Measurements from ENCODE around the gene ZNF518B.

The ZNF518B gene

DNA sequence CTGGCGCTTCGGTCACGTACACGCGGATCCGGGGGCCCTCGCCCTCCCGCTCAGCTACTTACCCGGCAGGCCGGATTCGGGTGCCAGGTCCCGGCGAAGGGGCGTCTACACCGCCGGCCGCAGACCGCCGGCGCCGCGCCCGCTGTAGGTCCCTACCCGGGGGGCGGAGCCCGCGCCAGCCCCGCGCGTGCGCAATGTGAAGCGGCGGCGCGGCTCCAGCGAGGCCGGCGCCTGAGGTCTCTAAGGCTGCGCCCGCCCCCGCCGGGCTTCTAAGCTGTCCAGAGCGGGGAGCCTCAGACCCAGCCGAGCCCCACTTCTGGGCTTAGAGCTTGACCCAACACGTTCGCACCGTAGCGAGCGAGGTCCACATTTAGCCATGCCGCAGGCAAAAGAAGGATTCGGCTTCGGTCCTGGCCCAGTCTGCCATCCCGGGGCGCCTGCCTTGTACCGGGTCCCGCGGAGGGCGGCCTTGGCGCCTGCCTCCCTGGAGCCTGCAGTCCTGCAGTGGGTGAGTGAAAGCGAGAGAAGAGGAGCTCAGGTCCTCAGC, at the start of gene ZNF518B:
ZNF518B (minus strand) TSS at position 172 of the 547 bp plus-strand sequence. CDS start 11,098 bp downstream, outside the sequence.
- no peak for DNase-seq

DNA sequence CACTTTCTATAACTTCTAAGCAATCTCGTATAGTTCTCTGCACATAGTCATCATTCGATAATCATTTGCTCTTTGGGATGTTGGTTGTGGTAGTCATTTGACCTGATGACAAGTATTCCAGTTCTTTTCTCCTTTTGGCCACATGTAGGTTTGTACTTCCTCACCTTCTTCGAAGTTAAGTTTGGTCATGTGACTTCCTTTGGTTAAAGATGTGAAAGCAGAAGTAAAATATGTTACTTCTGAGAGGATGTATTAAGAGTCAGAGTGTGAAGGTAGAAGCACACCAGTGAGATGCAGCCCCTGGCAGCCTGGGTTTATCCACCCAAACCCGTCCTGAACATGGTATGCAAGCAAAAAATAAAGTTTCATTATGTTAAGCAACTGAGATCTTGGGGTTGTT, 48.9 kb upstream of the ZNF518B start:
- DNase-seq, result no peak

DNA sequence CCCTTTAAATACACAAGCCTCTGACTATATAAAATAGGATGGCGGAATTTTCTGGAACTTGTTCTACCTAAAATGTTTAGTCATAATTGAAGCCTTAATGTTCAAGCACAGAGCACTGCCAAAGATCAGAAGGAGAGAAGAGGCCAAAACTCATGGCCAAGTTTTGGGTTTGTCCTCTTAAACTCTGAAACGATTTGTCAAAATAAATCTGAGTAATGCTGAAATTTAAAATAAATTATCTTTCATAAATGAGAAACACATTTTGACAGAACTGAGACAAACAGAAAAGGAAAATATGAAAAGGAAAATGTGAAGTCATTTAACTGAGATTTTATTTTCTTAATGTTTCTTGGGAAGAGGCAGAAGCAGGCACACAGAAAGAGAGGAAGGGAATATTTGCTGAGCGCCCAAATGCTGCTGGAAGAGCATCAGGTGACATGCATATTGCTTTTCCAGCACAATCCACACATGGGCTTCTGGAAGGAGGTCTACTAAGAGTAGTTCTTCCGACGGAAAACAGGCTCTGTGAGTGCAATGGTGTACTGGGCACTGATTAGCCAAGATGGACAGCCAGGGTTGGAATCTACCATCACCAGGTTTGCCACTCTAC, 47.4 kb upstream of the ZNF518B start:
- no peak for DNase-seq

GRCh38 chr4:10502717-10503116, 45.5 kb upstream of the ZNF518B start:
- no peak for DNase-seq

DNA sequence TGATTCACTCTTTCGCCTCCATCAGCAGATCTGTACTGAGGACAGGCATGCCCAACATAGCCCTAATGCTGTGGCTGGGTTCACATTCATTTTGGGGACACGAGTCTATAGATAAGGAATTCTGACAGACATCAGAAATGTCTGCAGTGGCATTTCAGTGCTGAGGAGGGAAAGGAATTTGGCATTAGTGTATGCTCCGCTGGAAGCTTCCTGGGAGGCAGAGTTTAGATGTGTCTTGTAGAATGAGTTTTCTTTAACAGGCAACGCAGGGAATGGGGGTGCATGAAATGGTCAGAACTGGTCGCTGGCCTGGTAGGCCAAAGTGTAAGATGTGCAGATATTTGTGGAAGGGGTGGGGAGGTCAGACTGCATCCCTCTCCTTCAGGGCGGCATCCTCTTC, 43.5 kb upstream of the ZNF518B start:
- DNase-seq, result no peak

DNA sequence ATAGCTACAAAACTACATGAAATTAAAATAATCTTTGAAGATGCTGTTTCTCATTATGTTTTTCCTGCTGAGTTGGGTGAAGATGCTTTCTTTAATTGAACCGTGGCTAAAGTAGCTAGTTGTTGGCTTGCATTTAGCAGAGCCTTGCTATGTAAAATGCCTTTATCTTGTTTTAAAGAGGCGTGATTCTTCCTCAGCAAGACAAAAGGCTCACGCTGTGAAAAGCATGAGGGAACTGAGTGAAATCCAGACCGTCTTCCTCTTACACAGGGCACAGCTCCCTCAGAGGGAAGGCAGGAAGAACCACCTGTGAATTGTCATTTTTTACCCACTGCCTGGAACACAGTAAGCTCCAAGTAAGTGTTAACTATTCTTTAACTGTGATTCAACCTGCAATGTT, 39.0 kb upstream of the ZNF518B start:
- DNase-seq, result no peak

DNA sequence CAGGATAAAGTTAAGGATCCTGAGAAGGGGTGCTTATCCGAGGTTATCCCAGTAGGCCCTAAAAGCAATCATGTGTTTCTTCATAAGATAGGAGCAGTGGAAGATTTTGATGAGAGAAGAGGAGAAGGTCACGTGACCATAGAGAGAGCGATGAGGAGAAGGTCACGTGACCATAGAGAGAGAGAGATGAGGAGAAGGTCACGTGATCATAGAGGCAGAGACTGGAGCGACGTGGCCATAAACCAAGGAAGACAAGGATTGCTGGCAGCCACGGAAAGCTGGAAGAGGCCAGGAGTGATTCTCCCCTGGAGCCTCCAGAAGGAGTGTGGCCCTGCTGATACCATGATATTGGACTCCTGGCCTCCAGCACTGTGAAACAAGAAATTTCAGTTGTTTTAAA, 38.4 kb upstream of the ZNF518B start:
- no peak for DNase-seq

GRCh38 chr4:10492464-10492863, 35.2 kb upstream of the ZNF518B start:
- DNase-seq, result no peak

GRCh38 chr4:10491401-10491800, 34.2 kb upstream of the ZNF518B start:
- no peak for DNase-seq

DNA sequence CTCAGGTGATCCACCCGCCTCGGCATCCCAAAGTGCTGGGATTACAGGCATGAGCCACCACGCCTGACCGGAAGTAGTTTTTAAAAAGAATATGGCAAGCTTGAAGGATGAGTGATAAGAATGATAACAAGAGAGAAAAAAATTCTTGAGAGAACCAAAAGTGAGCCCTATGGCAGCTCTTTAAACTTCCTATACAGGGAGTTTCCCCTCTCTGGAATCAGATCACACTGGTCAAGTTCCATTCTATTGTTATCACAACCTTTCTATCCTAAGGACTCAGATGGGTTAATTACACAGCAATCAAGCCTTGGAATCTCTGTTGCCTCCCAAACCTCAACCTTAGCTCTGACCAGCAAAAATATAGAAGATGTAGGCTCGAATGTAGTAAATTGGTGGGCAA, 33.8 kb upstream of the ZNF518B start:
- DNase-seq, result no peak

DNA sequence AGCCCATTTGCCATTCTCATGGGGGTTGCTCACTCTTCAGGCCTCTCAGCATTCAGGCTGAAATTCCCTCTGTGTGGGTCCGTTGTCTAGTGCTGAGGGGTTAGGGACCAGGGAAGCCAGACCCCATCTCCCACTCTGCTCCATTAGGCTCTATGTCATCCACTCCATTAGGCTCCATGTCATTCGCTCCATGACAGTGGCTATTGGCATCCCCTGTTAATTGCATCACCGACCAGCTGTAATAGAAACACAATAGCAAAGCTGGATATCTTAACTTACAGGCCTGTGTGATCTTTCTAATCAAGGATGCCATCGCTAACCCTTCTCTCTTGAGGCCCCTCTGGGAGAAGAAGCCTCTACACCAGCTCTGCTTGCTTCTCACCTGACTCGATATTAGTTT, 25.7 kb upstream of the ZNF518B start:
- DNase-seq, result no peak

- no peak for DNase-seq
These were observed 23.4 kb upstream of the ZNF518B start for GRCh38 chr4:10480616-10481015.

DNA sequence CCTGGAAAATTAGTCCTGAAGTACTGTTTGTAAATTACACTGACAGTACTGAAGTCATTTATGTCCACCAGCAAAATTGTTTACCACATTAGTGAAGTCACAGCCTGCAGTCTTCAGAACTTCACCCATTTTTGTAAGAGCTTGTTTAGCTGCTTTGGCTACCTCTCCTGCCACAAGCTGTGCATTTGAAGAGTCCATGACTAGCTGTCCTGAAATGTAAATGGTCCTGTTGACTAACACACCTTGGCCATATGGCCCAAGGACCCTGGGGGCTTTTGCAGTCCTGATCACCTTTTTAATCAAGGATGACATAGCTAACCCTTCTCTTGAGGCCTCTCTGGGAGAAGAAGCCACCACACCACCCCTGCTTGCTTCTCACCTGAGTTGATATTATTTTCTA, 21.4 kb upstream of the ZNF518B start:
- no peak for DNase-seq

DNA sequence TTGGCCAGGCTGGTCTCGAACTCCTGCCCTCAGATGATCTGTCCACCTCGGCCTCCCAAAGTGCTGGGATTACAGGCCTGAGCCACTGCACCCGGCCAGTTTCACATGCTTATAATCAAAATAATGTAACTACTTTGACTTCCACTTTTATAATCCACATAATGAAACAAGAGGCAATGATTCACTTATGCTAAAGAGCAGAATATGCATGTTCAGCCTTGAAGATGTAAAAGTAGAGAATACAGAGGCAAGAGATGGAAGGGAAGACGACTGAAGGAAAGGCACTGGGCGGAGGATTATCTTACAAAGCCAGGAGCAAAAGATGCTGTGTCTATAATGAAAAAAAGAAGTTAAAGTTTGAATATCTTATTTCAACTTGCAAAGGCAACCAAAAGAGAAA, 13.3 kb upstream of the ZNF518B start:
- no peak for DNase-seq

DNA sequence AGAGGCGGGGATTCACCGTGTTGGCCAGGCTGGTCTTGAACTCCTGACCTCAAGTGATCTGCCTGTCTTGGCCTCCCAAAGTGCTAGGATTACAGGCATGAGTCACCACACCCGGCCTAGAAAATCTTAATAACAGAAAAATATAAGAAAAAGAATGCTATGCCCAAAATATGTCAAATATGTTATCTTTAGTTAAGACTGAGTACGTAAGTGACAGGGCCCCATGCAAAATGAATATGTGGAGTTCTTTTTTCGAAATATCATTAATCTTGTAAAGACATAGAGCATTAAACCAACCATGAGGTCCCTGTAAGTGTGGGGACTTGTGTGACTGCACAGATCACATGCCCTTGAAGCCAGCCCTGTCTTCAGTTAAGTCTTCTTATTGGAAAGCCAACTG, 8.9 kb upstream of the ZNF518B start:
- no peak for DNase-seq

DNA sequence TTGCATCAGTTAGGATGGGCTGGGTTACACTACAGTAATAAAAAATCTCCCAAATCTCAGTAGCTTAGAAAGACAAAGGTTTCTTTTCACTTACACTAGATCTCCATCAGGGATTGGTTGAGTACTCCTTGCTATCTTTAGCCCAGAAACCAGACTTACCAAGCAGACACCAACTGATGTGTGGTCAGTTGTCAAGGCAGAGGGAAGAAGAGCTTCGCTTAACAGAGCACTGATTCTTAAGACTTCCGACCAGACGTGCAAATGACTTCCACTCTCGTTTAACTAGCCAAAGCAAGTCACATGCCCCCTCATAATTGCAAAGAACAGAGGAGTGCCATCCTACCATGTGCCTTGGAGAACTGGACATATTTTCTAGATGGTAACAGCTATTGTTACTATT, 5.7 kb upstream of the ZNF518B start:
- no peak for DNase-seq

- DNase-seq, result no peak
These were observed 4.7 kb upstream of the ZNF518B start for GRCh38 chr4:10461850-10462400.

DNA sequence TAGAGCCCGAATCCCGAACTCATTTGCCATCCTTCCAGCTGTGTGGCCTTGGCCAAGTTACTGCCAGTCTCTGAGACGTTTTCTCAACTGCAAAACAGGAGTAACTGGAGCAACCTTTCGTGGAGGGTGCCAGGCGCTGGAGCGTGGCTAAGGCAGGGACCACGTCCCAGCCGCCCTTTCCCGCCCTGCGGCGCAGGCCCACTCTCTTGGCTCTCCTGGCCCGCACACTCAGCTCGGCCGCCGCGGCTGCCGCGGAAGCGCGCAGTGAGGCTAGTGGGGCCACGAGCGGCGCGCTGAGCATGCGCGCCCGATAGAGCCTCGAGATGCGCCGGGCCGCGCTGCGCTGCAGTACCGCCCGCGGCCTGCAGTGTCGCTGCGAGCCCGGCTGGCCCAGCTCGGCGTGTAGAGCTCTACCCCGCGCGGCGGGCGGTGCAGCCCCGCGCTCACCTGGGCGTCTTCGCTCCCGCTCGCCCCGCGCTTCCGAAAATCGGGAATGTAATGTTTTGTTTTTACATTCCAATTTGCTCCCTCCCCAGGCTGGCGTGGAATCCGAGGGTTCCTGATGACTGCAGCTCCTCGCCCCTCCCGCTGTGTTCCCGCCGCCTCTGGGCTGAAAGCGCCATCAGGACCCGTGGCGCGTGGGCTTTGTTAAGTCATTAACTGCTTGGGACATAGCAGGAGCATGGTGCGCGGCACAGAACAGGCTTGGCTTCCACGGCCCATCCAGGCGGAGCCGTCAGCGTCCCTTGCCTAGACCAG, 4.0 kb upstream of the ZNF518B start:
- DNase-seq, result no peak

- DNase-seq, result no peak
These were observed 3.3 kb upstream of the ZNF518B start for GRCh38 chr4:10460313-10461047.

- no peak for DNase-seq
These were observed 2.1 kb upstream of the ZNF518B start for GRCh38 chr4:10459305-10459704.

GRCh38 chr4:10458177-10458576, 951 bp upstream of the ZNF518B start:
- DNase-seq, result no peak

DNA sequence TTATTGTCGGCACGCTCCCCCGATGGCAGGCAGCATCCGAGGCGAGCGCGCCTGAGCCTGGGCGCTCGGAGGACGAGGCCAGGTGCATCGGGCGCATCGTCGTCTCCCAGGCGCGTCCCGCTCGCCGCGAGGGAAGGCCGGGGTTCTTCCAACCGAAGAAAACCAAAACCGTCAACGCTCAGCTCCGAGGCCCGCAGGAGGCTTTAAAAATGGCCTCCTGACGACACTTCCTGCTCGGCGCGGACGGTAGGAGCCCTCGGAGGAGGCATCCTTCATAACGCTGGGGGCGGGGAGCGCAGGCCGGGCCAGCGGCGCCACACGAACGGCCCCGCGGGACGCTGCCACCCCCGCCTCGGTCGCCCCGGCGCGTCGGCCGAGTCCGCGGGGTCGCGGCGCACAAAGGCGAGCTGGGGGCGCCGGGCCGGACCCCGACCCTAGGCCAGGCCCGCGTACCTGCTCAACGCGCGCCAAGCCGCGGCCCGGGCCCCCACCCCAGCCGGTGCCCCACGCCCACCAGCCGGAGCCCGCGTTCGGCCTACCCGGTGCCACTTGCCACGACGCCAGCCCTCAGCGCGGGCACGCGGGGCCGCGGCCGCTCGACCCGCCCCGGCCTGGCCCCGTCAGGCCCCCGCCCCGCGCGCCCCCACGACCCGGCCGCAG, 501 bp downstream of the ZNF518B start:
- no peak for DNase-seq

- no peak for DNase-seq
These were observed 999 bp downstream of the ZNF518B start for GRCh38 chr4:10456260-10456594.
